Mesothelial cell of epicardium (in vitro differentiated cells): Measurements from ENCODE around the gene TAF10. TPM values are rescaled to one million over a fixed set of nuclear protein-coding genes. Genes with fewer than 3 reads are reported as not detected.

ENCODE experiments used
- DNase-seq, 2 experiments: peaks; one replicate each; pipeline ENCODE4 v3.0.0; 2021; ENCODE audit warnings: low spot score in 2 of 2; ENCODE audit not compliant: unreplicated experiment in 2 of 2
- H3K27ac Mint-ChIP-seq: 2 replicates; pipeline ENCODE4 v1.8.0; 2021; ENCODE audit warnings: mixed read lengths
- H3K27me3 Mint-ChIP-seq: 2 replicates; pipeline ENCODE4 v1.8.0; 2021; ENCODE audit warnings: low read depth, mixed read lengths
- H3K36me3 Mint-ChIP-seq: 2 replicates; pipeline ENCODE4 v1.8.0; 2021; ENCODE audit warnings: mixed read lengths
- H3K4me1 Mint-ChIP-seq: 2 replicates; pipeline ENCODE4 v1.8.0; 2021; ENCODE audit warnings: mixed read lengths
- H3K4me3 Mint-ChIP-seq: 2 replicates; pipeline ENCODE4 v1.8.0; 2021; ENCODE audit warnings: mild to moderate bottlenecking, moderate library complexity, mixed read lengths
- H3K9me3 Mint-ChIP-seq: 2 replicates; pipeline ENCODE4 v1.8.0; 2021; ENCODE audit warnings: mixed read lengths
- total RNA-seq: library from RNA; stranded (reverse); gene quantifications from 3 replicates; pipeline ENCODE4 v1.2.1, GENCODE V29; 2021
- TF ChIP-seq, protein P1 (sequence below): fragments of 200-600 bp; sonication (generic); IDR thresholded peaks from one replicate; pipeline ENCODE4 v1.5.0; 2021; ENCODE audit warnings: antibody characterized with exemption; ENCODE audit not compliant: unreplicated experiment

TAF10 gene
- total RNA-seq, 1 donor from 2014 or later = 119 TPM

DNA sequence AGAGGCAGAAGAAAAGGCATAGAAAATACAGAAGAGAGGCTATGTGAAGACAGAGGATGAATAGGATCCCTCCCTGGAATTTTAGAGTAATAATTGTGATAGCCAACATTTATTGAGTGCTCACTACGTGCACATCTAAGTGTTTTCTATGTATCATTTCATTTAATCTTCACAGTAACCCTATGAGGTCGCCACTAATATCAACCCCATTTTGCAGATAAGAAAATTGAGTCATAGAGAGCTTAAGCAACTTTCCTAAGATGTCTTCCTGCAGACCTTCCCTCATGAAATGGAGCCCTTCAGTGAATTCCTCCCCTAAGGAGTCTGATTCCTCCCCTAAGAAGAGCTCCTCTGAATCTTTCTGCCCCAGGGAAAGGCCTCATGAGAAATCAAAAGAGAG is 46.7 kb downstream of the TAF10 start:
- H3K27ac Mint-ChIP-seq = no peak overlapping the region

DNA sequence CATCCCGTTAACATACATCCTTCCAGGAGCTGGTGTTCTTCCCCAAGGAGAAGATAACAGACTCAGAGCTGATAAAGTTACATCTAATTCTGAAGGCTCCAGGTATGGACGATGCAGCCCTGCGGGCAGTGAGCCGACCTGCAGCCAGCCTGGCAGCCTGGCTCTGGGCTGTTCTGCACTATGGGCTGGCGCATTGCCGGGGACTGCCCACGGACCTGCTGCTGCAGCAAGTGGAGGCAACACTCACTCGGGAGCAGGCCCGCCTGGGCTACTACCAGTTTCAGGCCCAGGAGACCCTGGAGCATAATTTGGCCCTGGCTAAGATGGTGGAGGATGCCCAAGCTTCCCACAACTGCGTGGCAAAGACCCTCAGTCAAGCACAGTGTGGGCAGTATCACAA is 48.3 kb downstream of the TAF10 start:
- TF ChIP-seq, protein P1, sequence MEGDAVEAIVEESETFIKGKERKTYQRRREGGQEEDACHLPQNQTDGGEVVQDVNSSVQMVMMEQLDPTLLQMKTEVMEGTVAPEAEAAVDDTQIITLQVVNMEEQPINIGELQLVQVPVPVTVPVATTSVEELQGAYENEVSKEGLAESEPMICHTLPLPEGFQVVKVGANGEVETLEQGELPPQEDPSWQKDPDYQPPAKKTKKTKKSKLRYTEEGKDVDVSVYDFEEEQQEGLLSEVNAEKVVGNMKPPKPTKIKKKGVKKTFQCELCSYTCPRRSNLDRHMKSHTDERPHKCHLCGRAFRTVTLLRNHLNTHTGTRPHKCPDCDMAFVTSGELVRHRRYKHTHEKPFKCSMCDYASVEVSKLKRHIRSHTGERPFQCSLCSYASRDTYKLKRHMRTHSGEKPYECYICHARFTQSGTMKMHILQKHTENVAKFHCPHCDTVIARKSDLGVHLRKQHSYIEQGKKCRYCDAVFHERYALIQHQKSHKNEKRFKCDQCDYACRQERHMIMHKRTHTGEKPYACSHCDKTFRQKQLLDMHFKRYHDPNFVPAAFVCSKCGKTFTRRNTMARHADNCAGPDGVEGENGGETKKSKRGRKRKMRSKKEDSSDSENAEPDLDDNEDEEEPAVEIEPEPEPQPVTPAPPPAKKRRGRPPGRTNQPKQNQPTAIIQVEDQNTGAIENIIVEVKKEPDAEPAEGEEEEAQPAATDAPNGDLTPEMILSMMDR = no peak
- H3K4me1 Mint-ChIP-seq = no peaks in the 10 kb centered on the region
- no peaks in the 10 kb centered on the region for H3K27me3 Mint-ChIP-seq
- no peak overlapping the region for H3K27ac Mint-ChIP-seq
- DNase-seq = no peak
- no peaks in the 10 kb centered on the region for H3K9me3 Mint-ChIP-seq
- no peak overlapping the region for H3K4me3 Mint-ChIP-seq
- no peaks in the 10 kb centered on the region for H3K36me3 Mint-ChIP-seq

More for the DNA sequence above, 46.7 kb downstream of the TAF10 start:
- TF ChIP-seq, protein P1 = no peak
- Mint-ChIP-seq H3K4me1 (no peaks in the 10 kb centered on the region), H3K27me3 (no peaks in the 10 kb centered on the region), H3K4me3 (no peak overlapping the region), H3K36me3 (peaks cover 4% of the 10 kb centered on the region), H3K9me3 (no peaks in the 10 kb centered on the region)
- DNase-seq = no peak

DNA sequence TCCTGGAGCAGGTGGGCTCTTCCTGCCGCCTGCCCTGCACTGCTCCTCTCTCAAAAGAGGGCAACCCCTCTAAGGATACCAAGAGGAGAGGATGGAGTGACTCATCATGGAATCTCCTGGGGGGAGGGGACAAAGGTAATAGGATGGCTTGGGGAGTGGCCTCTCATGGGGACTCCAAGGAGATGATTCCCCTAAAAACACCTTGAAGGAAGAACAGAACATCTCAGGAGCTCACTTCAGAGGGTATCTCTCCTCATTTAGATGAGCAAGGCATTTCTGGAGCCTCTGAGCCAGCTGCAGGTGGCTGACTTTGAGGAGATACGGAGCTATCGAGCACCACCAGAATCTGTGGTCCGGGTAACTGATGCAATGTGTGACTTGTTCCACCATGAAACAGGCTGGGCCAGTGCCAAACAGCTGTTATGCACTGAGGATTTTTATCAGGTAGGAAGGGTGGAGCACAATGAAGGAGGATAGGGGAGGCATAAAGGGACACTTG is 48.8 kb downstream of the TAF10 start:
- H3K36me3 Mint-ChIP-seq = no peaks in the 10 kb centered on the region
- no peaks in the 10 kb centered on the region for H3K27me3 Mint-ChIP-seq
- TF ChIP-seq, protein P1 = no peak
- H3K27ac Mint-ChIP-seq = no peak overlapping the region
- no peaks in the 10 kb centered on the region for H3K4me1 Mint-ChIP-seq
- DNase-seq = no peak
- no peaks in the 10 kb centered on the region for H3K9me3 Mint-ChIP-seq
- H3K4me3 Mint-ChIP-seq = no peak overlapping the region

DNA sequence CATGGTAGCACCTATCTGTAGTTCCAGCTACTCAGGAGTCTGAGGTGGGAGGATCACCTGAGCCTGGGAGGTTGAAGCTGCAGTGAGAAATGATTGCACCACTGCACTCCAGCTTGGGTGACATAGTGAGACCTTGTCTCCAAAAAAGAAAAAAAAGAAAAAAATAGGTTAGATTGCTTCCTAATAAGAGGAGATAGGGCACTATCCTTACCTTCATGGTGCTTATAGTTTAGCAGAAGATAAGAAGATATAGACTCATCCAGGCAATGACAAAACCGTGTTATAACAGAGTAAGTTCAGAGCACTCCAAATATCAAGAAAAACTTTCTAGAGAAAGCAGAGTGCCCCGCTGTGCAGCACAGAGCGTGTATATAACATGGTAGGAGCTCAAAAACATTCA is 50.7 kb downstream of the TAF10 start:
- DNase-seq = no peak
- Mint-ChIP-seq H3K27me3 (no peaks in the 10 kb centered on the region), H3K27ac (no peak overlapping the region), H3K36me3 (peaks cover 1% of the 10 kb centered on the region), H3K9me3 (no peaks in the 10 kb centered on the region), H3K4me3 (no peak overlapping the region), H3K4me1 (no peaks in the 10 kb centered on the region)
- TF ChIP-seq, protein P1 = no peak

Other genes with a start within 250 kb of the TAF10 start
- gene SMPD1, start 221.7 kb downstream of the TAF10 start, total RNA-seq = 24.9 to 27.2 TPM (median 27.1 TPM) in 3 replicates
- 61.7 to 64.2 TPM (median 62.4 TPM) in 3 replicates for gene APBB1, start 193.1 kb downstream of the TAF10 start, total RNA-seq
- gene HPX, start 171.2 kb downstream of the TAF10 start, total RNA-seq = 5.2 to 9.9 TPM (median 9.5 TPM) in 3 replicates
- 25.9 to 30.3 TPM (median 26.5 TPM) in 3 replicates for gene TRIM3, start 138.3 kb downstream of the TAF10 start, total RNA-seq
- gene ARFIP2, start 130.9 kb downstream of the TAF10 start, total RNA-seq = 72.2 to 73.1 TPM (median 72.3 TPM) in 3 replicates
- gene TIMM10B, start 130.7 kb downstream of the TAF10 start, total RNA-seq = 34.0 to 37.2 TPM (median 36.4 TPM) in 3 replicates
- gene DNHD1, start 114.9 kb downstream of the TAF10 start, total RNA-seq = 14.3 to 17.3 TPM (median 16.7 TPM) in 3 replicates
- gene RRP8, start 8.6 kb downstream of the TAF10 start, total RNA-seq = 18.6 to 22.5 TPM (median 21.0 TPM) in 3 replicates
- 127 to 144 TPM (median 130 TPM) in 3 replicates for gene ILK, start 8.4 kb downstream of the TAF10 start, total RNA-seq
- 45.8 to 50.1 TPM (median 46.0 TPM) in 3 replicates for gene TPP1, start 7.2 kb upstream of the TAF10 start, total RNA-seq
- 75.9 to 81.2 TPM (median 77.3 TPM) in 3 replicates for gene DCHS1, start 43.6 kb upstream of the TAF10 start, total RNA-seq
- 41.6 to 45.3 TPM (median 42.7 TPM) in 3 replicates for gene MRPL17, start 71.1 kb upstream of the TAF10 start, total RNA-seq
- 0.11 to 0.29 TPM (median 0.27 TPM) in 3 replicates for gene OR2AG2, start 159.8 kb upstream of the TAF10 start, total RNA-seq
- gene OR2AG1, start 170.8 kb upstream of the TAF10 start, total RNA-seq = not detected in 3 replicates
- gene OR6A2, start 187.5 kb upstream of the TAF10 start, total RNA-seq = 0.34 to 0.60 TPM (median 0.38 TPM) in 3 replicates
- gene OR10A5, start 233.5 kb upstream of the TAF10 start, total RNA-seq = not detected in 3 replicates